Esophagus muscularis mucosa (tissue), 3 donors: Measurements from ENCODE around the gene GRIP1.

ENCODE experiments used
- CTCF ChIP-seq, 3 experiments: fragments of 200-600 bp in 2 of 3; fragments of 450-650 bp in 1 of 3; sonication (generic) in 2 of 3; IDR thresholded peaks; one replicate each; pipeline ENCODE4 v1.5.1; 2017 to 2019; ENCODE audit warnings: antibody characterized with exemption in 3 of 3, mild to moderate bottlenecking in 2 of 3, moderate library complexity in 1 of 3
- POLR2A ChIP-seq: fragments of 450-650 bp; IDR thresholded peaks from one replicate; pipeline ENCODE4 v1.6.1; 2017; ENCODE audit warnings: antibody characterized with exemption, moderate library complexity, mild to moderate bottlenecking, low read depth

DNA sequence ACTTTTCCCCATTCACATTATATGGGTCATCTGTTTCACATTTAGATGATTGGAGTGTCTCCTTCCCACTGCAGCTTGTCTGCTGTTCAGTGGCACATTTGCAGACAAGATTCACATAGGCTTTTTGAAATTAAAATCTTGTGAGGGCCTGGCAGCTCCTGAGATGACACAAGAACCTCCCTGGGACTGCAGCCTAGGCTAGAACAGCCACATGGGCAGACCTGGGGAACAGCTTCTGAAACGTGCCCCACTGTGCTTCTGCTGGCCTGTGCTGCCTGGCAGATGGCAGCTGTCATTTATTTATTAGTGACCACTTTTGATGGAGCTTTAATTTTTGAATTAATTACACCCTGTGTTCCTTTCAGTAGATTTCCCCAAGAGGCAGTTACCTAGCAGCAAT, 137.4 kb downstream of the GRIP1 start:
- TF ChIP-seq CTCF (IDR thresholded peaks at IDR 0.05) (no peak), POLR2A (no peak)
